NCI-H446 (cell line): ENCODE data around the gene HEXA.
"Not testable (repeated sequence)": the region's sequence is repeated elsewhere in the genome, so short reads cannot be mapped to it uniquely, and the experiment has no call there.

ENCODE experiments used
- DNase-seq, 2 experiments: peaks; one replicate each; lab custom pipeline; 2025; lab: John Stamatoyannopoulos, UW

The HEXA gene

DNA sequence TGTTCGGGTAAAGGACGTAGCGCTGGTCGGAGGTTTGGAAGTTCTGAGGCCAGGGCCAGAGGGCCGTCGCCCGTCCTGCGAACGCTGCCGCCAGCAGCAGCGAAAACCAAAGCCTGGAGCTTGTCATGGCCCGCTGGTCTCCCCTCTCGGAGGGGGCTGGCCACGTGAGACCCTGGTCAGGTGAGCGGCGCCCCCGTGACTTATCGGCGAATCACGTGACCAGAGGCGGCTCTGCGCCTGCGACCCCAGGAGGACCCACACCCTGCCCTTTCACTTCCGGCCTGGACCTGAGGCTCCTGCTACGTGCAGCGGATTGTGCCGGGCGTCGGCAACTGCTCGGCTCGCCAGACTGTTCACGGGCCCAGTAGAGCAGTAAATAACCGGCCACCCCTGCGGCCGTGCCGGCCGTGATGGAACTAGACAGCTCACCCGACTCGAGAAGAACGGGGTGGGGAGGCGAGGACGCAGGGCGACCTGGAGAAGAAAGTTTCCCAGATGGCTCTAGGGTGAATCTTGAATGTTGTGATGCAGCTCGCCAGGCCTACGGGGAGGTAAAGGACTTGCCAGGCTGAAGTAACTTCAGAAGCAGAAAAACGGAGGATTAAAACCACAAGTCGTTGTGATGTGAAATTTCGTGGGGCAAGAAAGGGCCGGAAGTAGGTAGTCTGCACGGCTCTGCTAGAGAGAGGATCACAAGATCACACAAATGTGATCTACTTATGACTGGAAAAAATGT is at the start of gene HEXA:
Gene HEXA, minus strand, starts transcription at position 169 of the 736 bp plus-strand sequence. Its CDS starts 42 bp downstream, at position 127.
- peak; percentile 76 to 89 for DNase-seq

DNA sequence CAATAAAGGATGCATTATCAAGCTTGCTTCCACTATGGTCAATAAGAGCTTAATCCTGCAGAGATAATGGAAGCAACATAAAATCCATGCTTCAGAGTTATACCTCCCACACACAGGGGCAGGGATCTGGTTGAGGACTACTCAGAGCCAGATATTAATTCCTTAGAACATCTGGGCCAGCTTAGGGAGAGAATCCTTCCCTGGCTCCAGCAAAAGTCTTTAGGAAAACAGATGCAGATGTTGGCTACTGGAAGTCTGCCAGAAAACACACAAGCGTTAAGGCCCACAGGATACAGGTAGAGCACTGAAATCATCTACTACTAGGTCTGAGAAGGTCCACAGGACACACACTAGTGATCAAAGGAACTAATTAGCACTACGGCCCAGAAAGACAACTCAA is 47.4 kb upstream of the HEXA start:
- no peak for DNase-seq

DNA sequence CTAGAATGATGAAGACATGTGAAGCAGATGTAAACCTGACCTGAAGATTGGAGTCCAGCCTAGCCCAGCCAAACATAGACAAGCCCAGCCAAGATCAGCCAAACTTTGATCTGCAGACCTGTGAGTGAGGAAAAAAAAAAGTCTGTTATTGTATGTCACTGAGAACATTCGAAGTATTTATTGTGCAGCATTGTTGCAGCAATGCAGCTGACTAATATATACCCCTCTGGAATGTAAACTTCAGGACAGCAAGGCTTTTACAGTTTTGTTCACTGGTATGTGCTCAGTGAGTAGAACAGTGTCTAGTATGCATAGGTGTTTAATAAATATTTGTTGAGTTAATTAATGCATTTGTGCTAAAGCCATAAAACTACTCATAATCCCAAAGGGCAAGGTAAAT is 45.7 kb upstream of the HEXA start:
- DNase-seq, result no peak

DNA sequence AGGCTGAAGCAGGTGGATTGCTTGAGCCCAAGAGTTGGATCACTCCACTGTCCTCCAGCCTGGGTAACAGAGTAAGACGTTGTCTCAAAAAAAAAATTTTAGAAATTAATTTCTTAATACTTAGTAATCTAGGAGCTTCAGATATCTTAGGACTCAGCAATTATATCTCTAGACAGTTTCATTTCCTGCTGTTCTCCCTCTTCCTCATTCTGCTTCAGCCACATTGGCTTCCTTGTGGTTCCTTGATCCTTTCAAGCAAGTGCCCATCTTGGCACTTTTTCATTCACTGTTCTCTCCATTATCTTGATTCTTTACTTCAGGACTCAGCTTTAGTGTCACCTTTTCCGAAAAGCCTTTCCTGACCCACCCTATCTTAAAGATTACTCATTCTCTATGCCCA is 44.8 kb upstream of the HEXA start:
- no peak for DNase-seq

DNA sequence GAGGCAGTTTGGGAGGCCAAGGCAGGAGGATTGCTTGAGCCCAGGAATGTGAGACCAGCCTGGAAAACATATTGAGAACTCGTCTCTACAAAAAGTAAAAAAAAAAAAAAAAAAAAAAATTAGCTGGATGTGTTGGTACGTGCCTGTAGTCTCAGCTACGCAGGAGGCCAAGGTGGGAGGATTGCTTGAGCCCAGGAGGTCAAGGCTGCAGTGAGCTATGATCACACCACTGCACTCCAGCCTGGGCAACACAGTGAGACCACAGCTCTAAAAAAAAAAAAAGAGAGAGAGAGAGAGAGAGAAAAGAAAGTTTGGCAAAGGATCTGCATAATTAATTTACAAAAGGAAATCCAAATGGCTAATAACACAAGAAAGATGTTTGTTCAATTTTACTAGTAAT is 44.0 kb upstream of the HEXA start:
- DNase-seq, result not testable (repeated sequence)

DNA sequence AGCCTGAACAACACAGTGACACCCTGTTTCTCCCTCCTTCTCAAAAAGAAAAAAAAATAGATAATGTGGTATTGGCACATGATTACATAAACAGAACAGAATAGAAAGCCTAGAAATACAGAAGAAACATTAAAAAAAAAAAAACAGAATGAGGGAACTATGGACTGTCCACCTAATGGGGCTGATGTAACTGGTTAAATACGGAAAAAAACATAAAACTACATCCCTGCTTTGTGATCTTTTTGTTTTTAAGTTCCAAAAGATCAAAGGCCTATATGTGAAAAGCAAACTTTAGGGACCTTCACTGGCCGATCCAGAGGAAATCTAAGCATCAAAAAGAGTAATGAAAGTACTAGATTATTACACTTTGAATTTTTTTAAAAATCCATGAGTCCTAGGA is 39.5 kb upstream of the HEXA start:
- no peak for DNase-seq

DNA sequence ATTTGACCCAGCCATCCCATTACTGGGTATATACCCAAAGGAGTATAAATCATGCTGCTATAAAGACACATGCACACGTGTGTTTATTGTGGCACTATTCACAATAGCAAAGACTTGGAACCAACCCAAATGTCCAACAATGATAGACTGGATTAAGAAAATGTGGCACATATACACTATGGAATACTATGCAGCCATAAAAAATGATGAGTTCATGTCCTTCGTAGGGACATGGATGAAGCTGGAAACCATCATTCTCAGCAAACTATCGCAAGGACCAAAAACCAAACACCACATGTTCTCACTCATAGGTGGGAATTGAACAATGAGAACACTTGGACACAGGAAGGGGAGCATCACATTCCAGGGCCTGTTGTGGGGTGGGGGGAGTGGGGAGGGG is 37.5 kb upstream of the HEXA start:
- not testable (repeated sequence) for DNase-seq

DNA sequence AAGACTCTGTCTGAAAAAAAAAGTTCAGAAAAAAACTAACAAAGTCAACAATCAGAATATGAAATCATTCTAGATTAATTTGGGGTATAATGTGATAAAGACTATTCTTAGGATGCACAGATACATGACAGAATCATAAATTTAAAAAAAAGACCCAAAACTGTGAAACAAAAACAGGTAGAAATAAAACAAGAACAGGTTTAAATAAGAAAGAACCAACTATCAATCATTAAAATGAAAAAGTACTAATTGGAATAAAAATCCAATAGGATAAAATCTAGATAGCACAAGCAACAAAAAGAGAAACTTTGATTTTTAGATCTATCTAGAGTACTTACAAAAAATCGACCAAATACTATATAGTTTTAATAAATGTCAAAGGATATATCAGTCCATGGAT is 35.7 kb upstream of the HEXA start:
- no peak for DNase-seq

DNA sequence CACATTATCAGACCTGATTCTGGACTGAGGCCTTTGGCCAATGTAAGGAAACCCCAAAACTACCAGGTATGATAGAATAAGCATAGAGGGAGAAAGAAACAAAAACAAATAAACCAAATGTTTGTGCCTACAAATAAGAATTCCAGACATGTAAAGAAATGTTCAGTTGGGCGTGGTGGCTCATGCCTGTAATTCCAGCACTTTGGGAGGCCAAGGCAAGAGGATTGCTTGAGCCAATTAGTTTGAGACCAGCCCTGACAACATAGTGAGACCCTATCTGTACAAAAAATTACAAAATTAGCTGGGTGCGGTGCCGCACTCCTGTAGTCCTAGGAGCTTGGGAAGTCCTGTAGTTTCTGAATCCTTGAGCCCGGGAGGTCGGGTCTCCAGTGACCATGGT is 35.3 kb upstream of the HEXA start:
- no peak for DNase-seq

DNA sequence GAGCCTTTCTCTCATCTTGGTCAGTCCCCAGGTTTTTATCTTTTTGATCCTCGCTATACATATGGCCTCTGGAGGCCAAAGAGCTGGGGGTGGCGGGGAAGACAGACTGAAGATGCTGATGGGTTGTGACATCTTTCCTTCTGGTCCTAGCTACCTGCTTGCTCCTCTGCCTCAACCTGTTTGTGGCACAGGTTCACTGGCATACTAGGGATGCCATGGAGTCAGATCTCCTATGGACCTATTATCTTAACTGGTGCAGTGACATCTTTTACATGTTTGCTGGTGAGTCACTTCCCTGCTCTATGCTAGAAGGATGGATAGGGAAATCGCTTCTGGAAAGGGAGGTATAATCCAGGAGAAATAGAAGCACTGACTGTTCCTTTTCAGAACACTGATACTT is 31.1 kb upstream of the HEXA start:
- DNase-seq, result no peak

DNA sequence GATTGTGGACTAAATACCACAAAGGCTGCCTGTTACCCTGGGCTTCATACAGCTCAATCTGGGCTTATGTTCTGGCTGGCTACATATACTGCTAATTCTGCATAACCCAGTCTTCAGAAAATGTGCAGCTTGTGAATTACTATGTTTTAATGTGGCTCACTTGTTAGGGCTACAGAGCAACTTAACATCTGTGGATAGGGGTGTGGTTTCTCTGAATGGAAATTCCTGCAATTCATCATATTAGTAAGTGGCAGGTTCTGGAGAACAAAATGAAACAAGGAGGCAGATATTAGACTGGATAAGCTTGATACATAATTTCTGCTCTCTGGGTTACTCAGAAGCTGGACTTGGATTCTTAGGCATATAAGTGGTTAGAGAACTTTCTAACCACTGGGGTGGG is 29.0 kb upstream of the HEXA start:
- DNase-seq, result no peak

DNA sequence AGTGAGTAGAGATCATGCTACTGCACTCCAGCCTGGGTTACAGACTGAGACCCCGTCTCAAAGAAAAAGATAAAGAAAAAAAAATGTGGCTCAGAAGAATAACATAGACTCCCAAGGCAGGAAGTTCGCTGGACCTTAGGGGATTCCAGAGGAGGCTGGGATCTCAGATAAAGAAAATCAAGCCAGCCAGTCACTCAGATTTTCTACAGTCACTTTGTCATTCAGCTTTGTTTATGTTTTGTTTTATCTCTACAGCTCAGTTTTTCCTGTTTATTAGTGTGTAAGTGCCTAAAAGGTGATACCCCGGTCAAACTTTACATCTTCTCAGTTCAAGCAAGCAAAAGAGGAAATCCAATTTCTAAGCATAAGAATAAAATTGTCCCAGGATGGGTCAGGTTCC is 28.5 kb upstream of the HEXA start:
- no peak for DNase-seq

DNA sequence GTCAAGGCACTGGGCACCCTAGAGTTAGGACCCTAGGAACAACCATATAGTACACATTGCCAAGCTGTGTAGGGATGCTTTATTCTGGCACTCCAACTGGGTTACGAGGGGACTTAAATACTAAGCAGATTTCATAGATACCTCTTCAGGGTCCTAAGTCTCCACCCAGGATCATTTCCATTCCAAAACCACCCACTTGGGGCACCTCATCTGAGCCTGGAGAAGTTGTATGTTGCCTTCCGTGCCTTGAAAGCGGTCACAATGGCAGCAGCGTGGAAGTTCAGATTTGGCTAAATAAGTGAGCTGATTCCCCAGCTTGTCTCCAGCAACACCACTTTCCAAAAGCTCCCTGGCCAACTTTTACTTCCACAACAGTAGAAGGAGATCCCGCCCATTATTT is 26.9 kb upstream of the HEXA start:
- no peak for DNase-seq

DNA sequence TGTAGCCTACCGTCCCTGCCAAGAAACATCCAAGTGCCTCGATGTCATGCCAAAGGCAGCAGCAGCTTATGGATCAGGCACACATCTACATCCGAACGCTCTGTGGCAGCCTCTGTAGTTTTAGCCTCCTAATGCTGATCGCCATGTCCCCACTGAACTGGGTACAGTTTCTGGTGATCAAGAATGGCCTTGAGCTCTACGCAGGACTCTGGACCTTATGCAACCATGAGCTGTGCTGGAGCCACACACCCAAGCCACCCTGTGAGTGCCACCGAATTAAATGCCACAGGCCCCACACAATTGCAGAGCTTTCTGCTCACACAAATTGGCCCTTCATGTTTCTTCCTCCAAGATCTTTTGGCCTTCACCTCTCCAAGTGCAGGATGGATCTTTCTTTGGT is 22.8 kb upstream of the HEXA start:
- no peak for DNase-seq

DNA sequence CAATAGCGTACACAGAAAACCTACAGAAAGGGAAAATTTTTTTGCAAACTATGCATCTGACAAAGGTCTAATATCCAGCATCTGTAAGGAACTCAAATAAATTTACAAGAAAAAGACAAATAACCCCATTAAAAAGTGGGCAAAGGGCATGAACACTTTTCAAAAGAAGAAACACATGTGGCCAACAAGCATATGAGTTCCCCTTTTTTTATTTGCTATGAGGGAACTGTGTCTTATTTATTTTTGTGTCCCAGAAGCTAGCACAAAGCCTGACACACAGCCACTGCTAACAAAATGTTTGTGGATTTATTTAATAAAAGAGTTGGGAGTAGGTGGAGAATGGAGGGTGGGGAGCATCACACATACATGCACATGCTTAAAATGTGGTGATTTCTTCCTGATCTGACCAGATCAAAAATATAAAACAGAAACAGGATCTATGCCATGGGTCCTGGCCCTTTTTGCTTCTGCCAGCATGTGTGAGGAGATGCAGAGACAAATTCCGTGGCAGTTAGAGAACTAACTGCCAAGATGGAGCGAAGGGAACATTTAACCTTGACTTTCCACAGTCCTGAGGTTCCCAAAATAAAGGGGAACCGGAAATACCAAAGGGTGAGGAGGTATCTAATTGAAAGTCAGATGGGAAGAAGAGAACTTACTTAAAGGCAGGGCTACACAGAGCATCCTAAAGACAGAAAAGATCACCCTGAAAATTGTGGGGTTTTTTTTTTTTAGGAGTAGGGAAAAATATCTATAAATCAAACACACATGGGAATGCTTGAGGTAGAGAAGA is 22.2 kb upstream of the HEXA start, which contains the start of gene TMEM202:
Gene TMEM202, plus strand, starts transcription at position 510 of the 793 bp plus-strand sequence. Its CDS starts 22 bp downstream, at position 532.
- DNase-seq, result no peak

DNA sequence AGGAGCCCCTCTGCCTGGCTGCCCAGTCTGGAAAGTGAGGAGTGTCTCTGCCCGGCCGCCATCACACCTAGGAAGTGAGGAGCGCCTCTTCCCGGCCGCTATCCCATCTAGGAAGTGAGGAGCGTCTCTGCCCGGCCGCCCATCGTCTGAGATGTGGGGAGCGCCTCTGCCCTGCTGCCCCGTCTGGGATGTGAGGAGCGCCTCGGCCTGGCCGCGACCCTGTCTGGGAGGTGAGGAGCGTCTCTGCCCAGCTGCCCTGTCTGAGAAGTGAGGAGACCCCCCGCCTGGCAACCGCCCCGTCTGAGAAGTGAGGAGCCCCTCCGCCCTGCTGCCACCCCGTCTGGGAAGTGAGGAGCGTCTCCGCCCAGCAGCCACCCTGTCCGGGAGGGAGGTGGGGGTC is 20.5 kb upstream of the HEXA start:
- DNase-seq, result not testable (repeated sequence)

DNA sequence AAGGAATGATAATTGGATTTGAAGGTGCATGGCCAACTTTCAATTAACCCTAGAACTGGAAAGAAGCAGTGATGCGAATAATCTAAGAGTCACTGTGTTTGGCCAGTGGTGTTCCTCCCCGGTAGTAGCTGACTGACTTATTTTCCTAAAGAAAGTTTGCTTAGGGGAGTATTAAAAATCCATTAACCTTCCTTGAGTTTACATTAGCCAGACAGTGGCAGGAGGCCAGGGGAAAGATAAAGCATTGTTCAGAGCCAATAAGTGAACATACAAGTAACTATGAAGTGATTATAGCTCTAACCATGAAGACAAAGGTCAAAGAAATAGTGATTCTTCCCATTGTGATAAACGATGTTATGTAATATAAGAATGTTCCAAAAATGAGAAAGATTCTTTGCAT is 13.4 kb upstream of the HEXA start:
- no peak for DNase-seq

DNA sequence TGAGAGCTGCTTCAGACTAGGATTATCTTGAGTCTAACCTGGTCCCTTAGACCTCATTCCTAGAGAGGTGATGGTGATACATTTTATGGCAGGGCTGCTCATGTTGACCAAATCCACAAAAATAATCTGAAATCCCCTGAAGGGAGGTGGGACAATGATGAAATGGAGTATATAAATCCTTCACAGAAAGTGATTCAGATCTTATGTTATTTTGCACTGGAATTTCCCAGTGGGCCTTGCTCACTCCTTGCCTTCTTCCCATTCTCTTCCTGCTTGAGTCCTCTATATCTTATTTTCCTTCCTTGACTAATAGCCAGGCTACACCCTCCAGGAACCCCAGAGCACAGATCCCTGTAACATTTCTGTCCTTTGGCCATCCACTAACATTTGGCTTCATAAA is 11.9 kb upstream of the HEXA start:
- no peak for DNase-seq

DNA sequence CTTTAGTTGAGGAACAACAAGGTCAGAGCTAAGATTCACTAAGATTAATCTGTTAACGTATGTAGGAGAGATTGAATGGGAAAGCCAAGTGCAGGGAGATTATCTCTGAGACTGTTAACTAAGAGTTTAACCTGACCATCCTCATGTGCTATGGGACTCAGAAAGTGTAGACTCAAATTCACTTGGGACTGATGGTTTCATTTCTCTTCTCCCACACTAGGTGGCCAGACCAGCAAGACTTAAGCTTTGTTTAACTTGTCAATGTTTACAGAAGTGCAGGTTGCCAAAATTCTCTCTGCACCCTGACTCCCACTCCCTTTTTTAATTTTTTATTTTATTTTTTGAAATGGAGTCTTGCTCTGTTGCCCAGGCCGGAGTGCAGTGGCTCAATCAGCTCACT is 6.3 kb upstream of the HEXA start:
- DNase-seq, result no peak

DNA sequence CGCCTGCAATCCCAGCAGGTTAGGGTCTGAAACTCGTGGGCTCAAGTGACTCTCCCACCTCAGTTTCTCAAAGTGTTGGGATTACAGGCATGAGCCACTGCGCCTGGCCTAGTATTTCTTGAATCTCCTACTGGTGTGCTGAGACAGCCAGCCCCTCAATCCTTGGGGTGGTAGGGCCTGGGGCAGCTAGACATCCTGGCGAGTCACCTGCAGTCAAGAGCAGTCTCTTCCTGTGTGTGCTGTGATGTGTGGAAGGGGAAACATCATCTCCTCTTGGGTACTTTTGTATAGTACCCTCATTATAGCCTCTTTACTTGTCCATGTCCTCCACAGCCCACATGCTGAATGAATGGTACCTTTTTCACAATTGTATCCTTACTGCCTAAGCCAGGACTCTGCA is 4.9 kb upstream of the HEXA start:
- DNase-seq, result no peak

DNA sequence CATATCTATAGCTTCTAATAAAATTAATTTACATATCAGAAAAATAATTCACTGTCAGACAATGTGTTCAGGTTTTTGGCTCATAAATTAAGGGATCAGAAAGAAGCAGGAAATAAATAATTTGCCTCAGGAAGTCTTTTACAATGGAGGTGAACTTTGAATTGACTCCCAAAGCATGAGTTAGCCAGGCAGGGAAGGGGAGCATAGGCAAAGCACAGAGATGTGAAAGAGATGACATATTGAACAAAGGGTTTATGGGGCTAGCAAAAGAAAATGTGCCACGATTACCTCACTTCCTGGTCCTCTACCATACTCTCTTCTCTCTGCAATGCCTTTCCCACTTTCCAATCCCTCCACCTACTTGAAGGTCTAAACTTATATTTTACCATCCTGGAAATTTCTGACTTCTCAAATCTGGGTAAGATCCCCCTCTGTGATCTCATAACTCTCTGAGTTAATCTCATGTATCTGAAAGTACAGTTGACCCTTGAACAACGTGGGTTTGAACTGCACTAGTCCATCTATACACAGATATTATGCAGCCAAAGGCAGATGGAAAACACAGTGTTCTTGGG is 4.1 kb upstream of the HEXA start:
- no peak for DNase-seq

DNA sequence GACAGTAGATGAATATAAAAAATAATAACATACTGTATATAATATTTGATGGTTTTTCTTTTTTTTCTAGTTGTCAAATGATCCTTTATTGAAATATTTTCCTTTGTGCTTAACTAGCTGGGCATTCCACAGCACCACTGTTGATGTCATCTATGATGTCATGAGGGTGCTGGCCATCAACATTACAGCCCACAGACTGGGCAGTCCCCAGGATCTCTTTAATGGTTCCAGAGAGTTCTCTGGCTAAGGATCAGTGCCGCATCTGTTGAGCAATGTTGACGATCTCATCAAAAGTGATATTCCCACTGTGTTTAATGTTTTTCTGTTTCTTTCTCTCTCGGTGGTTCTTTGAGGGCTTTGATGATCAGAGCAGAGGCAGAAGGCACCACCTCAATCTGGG is 3.3 kb upstream of the HEXA start:
- not testable (repeated sequence) for DNase-seq

DNA sequence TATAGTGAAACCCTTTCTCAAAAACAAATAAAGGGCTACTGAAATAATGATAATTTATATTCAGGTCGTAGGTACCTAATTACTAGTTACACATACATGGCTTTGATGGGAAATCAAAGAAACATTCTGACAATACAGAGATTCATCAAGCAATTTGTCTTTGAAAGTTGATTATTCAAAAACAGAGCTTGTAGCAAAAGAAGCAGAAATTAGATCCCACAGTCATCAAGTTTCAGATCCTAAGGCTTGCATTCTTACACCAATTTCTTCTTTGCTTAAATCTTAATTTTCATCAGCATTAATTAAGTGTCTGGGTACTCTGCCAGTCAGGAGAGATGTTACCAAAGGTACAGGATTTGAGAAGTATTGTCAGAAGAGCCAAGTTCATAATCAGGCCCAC is 1.5 kb upstream of the HEXA start:
- DNase-seq, result no peak
